ENCODE measurements around the gene KCNQ1. TPM values are rescaled to one million over a fixed set of nuclear protein-coding genes. Genes with fewer than 3 reads are reported as not detected.

The KCNQ1 gene
- total and polyA plus RNA-seq, 7 donors, result 1.1 to 25.2 (median 3.8) TPM

DNA sequence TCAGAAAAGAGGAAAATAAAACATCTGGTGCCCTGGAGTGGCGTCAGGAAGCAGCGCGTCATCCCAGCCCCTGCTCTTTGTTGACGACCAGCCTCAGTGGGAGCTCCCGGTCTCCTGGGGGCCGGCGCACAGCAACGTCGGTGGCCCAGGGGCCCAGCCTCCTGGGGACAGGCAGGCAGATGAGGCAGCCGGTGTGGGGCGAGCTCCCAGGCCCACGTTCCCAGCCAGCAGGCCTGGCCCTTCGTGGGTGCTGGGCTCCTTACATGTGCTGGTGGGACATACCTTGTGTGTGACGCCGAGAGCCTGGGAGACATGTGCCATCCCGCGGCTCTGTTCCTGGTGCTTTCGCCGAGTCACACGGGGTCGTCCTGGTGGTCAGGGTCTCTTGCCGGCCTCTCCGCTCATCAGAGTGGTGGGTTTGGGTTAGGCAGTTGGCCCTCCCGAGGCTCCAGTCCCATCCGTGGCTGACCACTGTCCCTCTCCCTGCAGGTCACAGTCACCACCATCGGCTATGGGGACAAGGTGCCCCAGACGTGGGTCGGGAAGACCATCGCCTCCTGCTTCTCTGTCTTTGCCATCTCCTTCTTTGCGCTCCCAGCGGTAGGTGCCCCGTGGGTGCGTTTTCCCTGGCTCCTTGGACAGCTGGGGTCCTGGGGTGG, 138.3 kb downstream of the KCNQ1 start:
- Histone ChIP-seq H3K9me3 (no peaks in the 10 kb centered on the region), H3K27ac (no peak overlapping the region), H3K36me3 (no peaks in the 10 kb centered on the region), H3K4me1 (peaks cover 0 to 8% (median 2%) of the 10 kb centered on the region in 4 donors), H3K4me3 (no peak overlapping the region), H3K27me3 (no peaks in the 10 kb centered on the region)
- WGBS, 2 donors, result 87 to 92% methylated on average over 33 of the region's 33 CpGs
- TF ChIP-seq POLR2A (IDR thresholded peaks at IDR 0.05), result no peak
- TF ChIP-seq EP300 (IDR thresholded peaks at IDR 0.05), result no peak
- no peak for TF ChIP-seq POLR2AphosphoS5 (IDR thresholded peaks at IDR 0.05)
- TF ChIP-seq, protein P1, sequence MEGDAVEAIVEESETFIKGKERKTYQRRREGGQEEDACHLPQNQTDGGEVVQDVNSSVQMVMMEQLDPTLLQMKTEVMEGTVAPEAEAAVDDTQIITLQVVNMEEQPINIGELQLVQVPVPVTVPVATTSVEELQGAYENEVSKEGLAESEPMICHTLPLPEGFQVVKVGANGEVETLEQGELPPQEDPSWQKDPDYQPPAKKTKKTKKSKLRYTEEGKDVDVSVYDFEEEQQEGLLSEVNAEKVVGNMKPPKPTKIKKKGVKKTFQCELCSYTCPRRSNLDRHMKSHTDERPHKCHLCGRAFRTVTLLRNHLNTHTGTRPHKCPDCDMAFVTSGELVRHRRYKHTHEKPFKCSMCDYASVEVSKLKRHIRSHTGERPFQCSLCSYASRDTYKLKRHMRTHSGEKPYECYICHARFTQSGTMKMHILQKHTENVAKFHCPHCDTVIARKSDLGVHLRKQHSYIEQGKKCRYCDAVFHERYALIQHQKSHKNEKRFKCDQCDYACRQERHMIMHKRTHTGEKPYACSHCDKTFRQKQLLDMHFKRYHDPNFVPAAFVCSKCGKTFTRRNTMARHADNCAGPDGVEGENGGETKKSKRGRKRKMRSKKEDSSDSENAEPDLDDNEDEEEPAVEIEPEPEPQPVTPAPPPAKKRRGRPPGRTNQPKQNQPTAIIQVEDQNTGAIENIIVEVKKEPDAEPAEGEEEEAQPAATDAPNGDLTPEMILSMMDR (IDR thresholded peaks at IDR 0.05), result no peak
- peak; percentile 57 for DNase-seq
- intact Hi-C loops (cut with DNase I), result no loop called here

DNA sequence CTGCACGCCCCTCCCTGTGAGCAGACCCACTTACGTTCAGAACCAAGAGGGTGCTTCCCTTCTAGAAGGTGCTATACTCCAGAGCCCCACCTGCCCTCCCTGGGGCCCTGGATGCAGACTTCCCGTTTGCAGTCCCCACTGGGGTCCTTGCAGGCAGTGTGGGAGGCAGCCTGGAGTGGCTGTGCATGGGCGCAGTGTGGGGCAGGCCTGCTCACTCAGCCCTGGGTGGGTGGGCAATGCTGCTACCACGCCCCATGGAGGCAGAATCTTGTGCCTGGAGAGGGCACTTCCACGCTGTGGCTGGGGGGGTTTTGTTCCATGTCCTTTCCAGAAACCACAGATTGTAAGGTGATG, 138.8 kb downstream of the KCNQ1 start:
- no peak for DNase-seq
- intact Hi-C loops (cut with DNase I), result no loop called here
- TF ChIP-seq EP300 (IDR thresholded peaks at IDR 0.05) (no peak), POLR2A (IDR thresholded peaks at IDR 0.05) (no peak), POLR2AphosphoS5 (IDR thresholded peaks at IDR 0.05) (no peak)
- TF ChIP-seq, protein P1 (IDR thresholded peaks at IDR 0.05), result no peak

DNA sequence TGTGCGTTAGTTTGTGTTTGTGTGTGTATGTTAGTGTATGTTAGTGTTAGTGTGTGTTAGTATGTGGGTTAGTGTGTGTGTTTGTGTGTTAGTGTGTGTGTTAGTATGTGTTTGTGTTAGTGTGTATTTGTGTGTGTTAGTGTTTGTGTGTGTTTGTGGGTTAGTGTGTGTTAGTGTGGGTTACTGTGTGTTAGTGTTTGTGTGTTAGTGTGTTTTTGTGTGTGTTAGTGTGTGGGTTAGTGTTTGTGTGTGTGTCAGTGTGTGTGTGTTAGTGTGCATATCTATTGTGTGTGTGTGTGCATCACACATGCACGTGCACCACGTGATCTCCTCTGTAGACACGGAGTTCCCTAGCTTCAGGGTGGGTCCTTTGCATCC, 139.6 kb downstream of the KCNQ1 start:
- no peak for DNase-seq
- 71 to 83% methylated on average over 4 of the region's 4 CpGs for WGBS, 2 donors
- Histone ChIP-seq H3K27ac (no peak overlapping the region), H3K4me1 (peaks cover 0 to 8% (median 2%) of the 10 kb centered on the region in 4 donors), H3K36me3 (no peaks in the 10 kb centered on the region), H3K9me3 (no peaks in the 10 kb centered on the region), H3K27me3 (no peaks in the 10 kb centered on the region), H3K4me3 (no peak overlapping the region)
- TF ChIP-seq, protein P1 (IDR thresholded peaks at IDR 0.05), result no peak
- TF ChIP-seq POLR2A (IDR thresholded peaks at IDR 0.05), result no peak
- intact Hi-C loops (cut with DNase I), result no loop called here

More for the DNA sequence above, 138.8 kb downstream of the KCNQ1 start:
- Histone ChIP-seq H3K27me3 (no peaks in the 10 kb centered on the region), H3K9me3 (no peaks in the 10 kb centered on the region), H3K4me3 (no peak overlapping the region), H3K36me3 (no peaks in the 10 kb centered on the region), H3K4me1 (peaks cover 0 to 8% (median 2%) of the 10 kb centered on the region in 4 donors), H3K27ac (no peak overlapping the region)
- 94% methylated on average over 6 of the region's 6 CpGs for WGBS, 2 donors

DNA sequence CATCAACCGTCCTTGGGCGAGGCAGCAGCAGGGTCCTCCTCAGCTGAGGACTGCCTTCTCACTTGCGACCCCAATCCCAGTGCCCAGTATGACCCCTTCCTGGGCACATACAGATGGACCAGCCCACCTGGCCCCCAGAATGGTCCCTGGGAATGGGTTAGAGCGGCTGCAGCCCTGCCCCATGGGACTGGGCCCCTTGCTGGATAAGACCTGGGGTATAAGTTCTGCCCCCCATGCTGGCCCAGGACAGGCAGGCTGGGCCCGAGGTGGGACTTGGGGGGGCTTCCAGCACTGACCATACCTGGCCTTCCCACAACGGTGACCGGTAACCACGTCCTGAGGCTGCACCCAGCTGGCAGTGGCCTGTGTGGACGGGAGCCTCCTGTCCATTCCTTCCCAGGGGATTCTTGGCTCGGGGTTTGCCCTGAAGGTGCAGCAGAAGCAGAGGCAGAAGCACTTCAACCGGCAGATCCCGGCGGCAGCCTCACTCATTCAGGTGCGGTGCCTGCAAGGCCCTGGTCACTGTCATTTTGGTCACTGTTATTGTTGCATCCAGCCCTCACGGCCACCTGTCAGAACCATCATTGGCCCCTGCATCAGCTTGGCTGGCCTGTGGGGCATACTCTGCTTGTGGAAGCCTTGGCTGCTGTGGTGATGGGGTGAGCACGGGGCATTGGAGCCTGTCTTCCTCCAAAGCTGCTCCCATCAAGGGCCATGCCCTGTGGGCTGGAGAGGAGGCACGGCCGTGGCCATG, 140.2 kb downstream of the KCNQ1 start:
- DNase-seq, result peak; percentile 55
- no peaks in the 10 kb centered on the region for H3K36me3 ChIP-seq

More for the DNA sequence above, 140.2 kb downstream of the KCNQ1 start:
- intact Hi-C loops (cut with DNase I), result no loop called here
- H3K4me1 ChIP-seq, result peaks cover 0 to 8% (median 2%) of the 10 kb centered on the region in 4 donors
- H3K9me3 ChIP-seq, result no peaks in the 10 kb centered on the region
- no peak overlapping the region for H3K4me3 ChIP-seq
- H3K27me3 ChIP-seq, result no peaks in the 10 kb centered on the region
- TF ChIP-seq, protein P1 (IDR thresholded peaks at IDR 0.05), result no peak
- no peak for TF ChIP-seq POLR2AphosphoS5 (IDR thresholded peaks at IDR 0.05)
- no peak for TF ChIP-seq POLR2A (IDR thresholded peaks at IDR 0.05)
- TF ChIP-seq EP300 (IDR thresholded peaks at IDR 0.05), result no peak
- WGBS, 2 donors, result 92 to 94% methylated on average over 18 of the region's 18 CpGs
- no peak overlapping the region for H3K27ac ChIP-seq

Data from sigmoid colon (tissue), 7 donors.